GM18519 (cell line): ENCODE results near the gene PDE4D.

ENCODE experiments used
- ATAC-seq: cut with Tn5 transposase; IDR thresholded peaks from one replicate; pipeline ENCODE4 v1.9.1; 2021; ENCODE audit warnings: mild to moderate bottlenecking, moderate library complexity; ENCODE audit not compliant: unreplicated experiment, low FRiP score

Gene PDE4D

GRCh38 chr5:59109383-59109782 lies 784.1 kb downstream of the PDE4D start:
- no peak for ATAC-seq

GRCh38 chr5:59107692-59108091 lies 785.8 kb downstream of the PDE4D start:
- ATAC-seq, result no peak

- ATAC-seq, result no peak
Measured at GRCh38 chr5:59104400-59105127, 789.0 kb downstream of the PDE4D start.

GRCh38 chr5:59103303-59103702 lies 790.2 kb downstream of the PDE4D start:
- no peak for ATAC-seq

GRCh38 chr5:59102437-59102836 lies 791.1 kb downstream of the PDE4D start:
- no peak for ATAC-seq

- no peak for ATAC-seq
Measured at GRCh38 chr5:59100875-59101274, 792.7 kb downstream of the PDE4D start.

GRCh38 chr5:59099995-59100345 lies 793.6 kb downstream of the PDE4D start:
- no peak for ATAC-seq

- peak; percentile 43 for ATAC-seq
Measured at GRCh38 chr5:59099270-59099994, 794.1 kb downstream of the PDE4D start.

GRCh38 chr5:59098743-59099142 lies 794.8 kb downstream of the PDE4D start:
- no peak for ATAC-seq

GRCh38 chr5:59097712-59098111 lies 795.8 kb downstream of the PDE4D start:
- ATAC-seq, result no peak

- ATAC-seq, result no peak
Measured at GRCh38 chr5:59097116-59097515, 796.4 kb downstream of the PDE4D start.

GRCh38 chr5:59095480-59095879 lies 798.0 kb downstream of the PDE4D start:
- no peak for ATAC-seq

GRCh38 chr5:59094864-59095263 lies 798.7 kb downstream of the PDE4D start:
- no peak for ATAC-seq

GRCh38 chr5:59093329-59093728 lies 800.2 kb downstream of the PDE4D start:
- ATAC-seq, result no peak

GRCh38 chr5:59092758-59093157 lies 800.8 kb downstream of the PDE4D start:
- ATAC-seq, result no peak

- ATAC-seq, result no peak
Measured at GRCh38 chr5:59091965-59092364, 801.6 kb downstream of the PDE4D start.

- ATAC-seq, result no peak
Measured at GRCh38 chr5:59090323-59090722, 803.2 kb downstream of the PDE4D start.

- ATAC-seq, result no peak
Measured at GRCh38 chr5:59089767-59090166, 803.8 kb downstream of the PDE4D start.

GRCh38 chr5:59088546-59088945 lies 805.0 kb downstream of the PDE4D start:
- no peak for ATAC-seq

- ATAC-seq, result no peak
Measured at GRCh38 chr5:59086024-59086423, 807.5 kb downstream of the PDE4D start.

GRCh38 chr5:59081693-59082092 lies 811.8 kb downstream of the PDE4D start:
- no peak for ATAC-seq
